Progenitor cell of endocrine pancreas (in vitro differentiated cells): Measurements from ENCODE around the gene CALHM2. TPM values are rescaled to one million over a fixed set of nuclear protein-coding genes. Genes with fewer than 3 reads are reported as not detected.
A peak's percentile ranks its signal among the peaks of the same experiment; 100 is the strongest.

Experiments
- DNase-seq: peaks from one replicate; pipeline ENCODE4 v3.0.0; 2021; ENCODE audit warnings: low spot score; ENCODE audit not compliant: unreplicated experiment
- H3K27ac Mint-ChIP-seq: 2 replicates; pipeline ENCODE4 v1.8.0; 2021; ENCODE audit warnings: mild to moderate bottlenecking, moderate library complexity, mixed read lengths
- H3K27me3 Mint-ChIP-seq: 2 replicates; pipeline ENCODE4 v1.8.0; 2021; ENCODE audit warnings: mixed read lengths
- H3K36me3 Mint-ChIP-seq: 2 replicates; pipeline ENCODE4 v1.8.0; 2022; ENCODE audit warnings: mixed read lengths; ENCODE audit not compliant: insufficient read depth
- H3K4me1 Mint-ChIP-seq: 2 replicates; pipeline ENCODE4 v1.8.0; 2021; ENCODE audit warnings: low read depth, mixed read lengths
- H3K4me3 Mint-ChIP-seq: 2 replicates; pipeline ENCODE4 v1.8.0; 2021; ENCODE audit warnings: low read depth, mild to moderate bottlenecking, moderate library complexity, mixed read lengths
- H3K9me3 Mint-ChIP-seq: 2 replicates; pipeline ENCODE4 v1.8.0; 2021; ENCODE audit warnings: low read depth, mixed read lengths
- CTCF ChIP-seq: fragments of 200-600 bp; sonication (generic); IDR thresholded peaks from one replicate; pipeline ENCODE4 v1.5.0; 2021; ENCODE audit warnings: antibody characterized with exemption, mild to moderate bottlenecking; ENCODE audit not compliant: unreplicated experiment
- total RNA-seq: library from RNA; stranded (reverse); gene quantifications from 2 replicates; pipeline ENCODE4 v1.2.1, GENCODE V29; 2021

The CALHM2 gene
- total RNA-seq, 1 donor from 2014 or later = 0.69 TPM

- H3K36me3 Mint-ChIP-seq = peaks cover 30% of the 10 kb centered on the region
Observed at GRCh38 chr10:103444478-103444877, 7.7 kb downstream of the CALHM2 start.

GRCh38 chr10:103443475-103444185 is 8.5 kb downstream of the CALHM2 start:
- H3K4me1 Mint-ChIP-seq = peaks cover 7% of the 10 kb centered on the region
- H3K4me3 Mint-ChIP-seq = no peak overlapping the region
- no peaks in the 10 kb centered on the region for H3K9me3 Mint-ChIP-seq
- H3K36me3 Mint-ChIP-seq = peaks cover 27% of the 10 kb centered on the region
- no peak overlapping the region for H3K27ac Mint-ChIP-seq
- DNase-seq = no peak
- no peak for TF ChIP-seq CTCF
- H3K27me3 Mint-ChIP-seq = no peaks in the 10 kb centered on the region

More at GRCh38 chr10:103444478-103444877, 7.7 kb downstream of the CALHM2 start:
- no peak for TF ChIP-seq CTCF
- H3K9me3 Mint-ChIP-seq = no peaks in the 10 kb centered on the region
- no peak for DNase-seq
- H3K27me3 Mint-ChIP-seq = no peaks in the 10 kb centered on the region
- H3K27ac Mint-ChIP-seq = no peak overlapping the region
- H3K4me3 Mint-ChIP-seq = no peak overlapping the region
- H3K4me1 Mint-ChIP-seq = peaks cover 7% of the 10 kb centered on the region

DNA sequence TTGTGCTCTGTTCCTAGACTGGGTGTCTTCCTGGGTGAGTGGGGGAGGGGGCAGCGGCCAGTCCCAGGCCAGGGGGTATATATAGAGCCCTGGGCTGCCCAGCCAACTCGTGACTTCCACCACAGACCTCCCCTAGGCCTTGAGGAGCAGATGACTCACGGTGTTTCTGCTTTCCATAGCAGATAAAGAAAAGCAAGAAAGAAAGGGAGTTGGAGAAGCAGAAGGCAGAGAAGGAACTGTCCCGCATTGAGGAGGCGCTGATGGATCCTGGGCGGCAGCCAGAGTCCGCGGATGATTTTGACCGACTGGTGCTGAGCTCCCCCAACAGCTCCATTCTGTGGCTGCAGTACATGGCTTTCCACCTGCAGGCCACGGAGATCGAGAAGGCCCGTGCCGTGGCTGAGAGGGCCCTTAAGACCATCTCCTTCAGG is 10.1 kb downstream of the CALHM2 start:
- H3K4me1 Mint-ChIP-seq = peaks cover 7% of the 10 kb centered on the region
- no peaks in the 10 kb centered on the region for H3K27me3 Mint-ChIP-seq
- no peak for TF ChIP-seq CTCF
- H3K4me3 Mint-ChIP-seq = no peak overlapping the region
- H3K27ac Mint-ChIP-seq = peak overlapping the region; percentile 33
- H3K36me3 Mint-ChIP-seq = peaks cover 28% of the 10 kb centered on the region
- no peaks in the 10 kb centered on the region for H3K9me3 Mint-ChIP-seq
- DNase-seq = no peak

DNA sequence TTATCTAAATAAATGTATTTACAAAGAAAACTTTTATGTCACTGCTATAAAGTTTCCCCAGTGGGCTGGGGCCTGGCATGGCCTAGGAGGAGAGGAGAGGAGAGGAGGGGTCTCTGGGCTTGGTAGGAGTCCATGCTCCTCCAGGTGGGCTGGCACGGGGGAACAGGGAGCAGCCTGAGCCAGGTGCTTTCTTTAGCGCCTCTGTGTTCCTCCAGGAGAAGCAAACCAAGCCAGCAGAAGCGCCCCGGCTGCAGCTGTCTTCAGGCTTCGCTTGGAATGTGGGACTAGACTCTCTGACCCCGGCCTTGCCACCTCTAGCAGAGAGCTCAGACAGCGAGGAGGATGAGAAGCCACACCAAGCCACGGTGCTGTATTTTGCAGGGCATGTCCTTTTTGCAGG is 10.6 kb downstream of the CALHM2 start:
- DNase-seq = no peak
- H3K4me1 Mint-ChIP-seq = peaks cover 7% of the 10 kb centered on the region
- H3K27me3 Mint-ChIP-seq = no peaks in the 10 kb centered on the region
- H3K27ac Mint-ChIP-seq = peak overlapping the region; percentile 33
- peaks cover 27% of the 10 kb centered on the region for H3K36me3 Mint-ChIP-seq
- no peak for TF ChIP-seq CTCF
- no peaks in the 10 kb centered on the region for H3K9me3 Mint-ChIP-seq
- H3K4me3 Mint-ChIP-seq = no peak overlapping the region

DNA sequence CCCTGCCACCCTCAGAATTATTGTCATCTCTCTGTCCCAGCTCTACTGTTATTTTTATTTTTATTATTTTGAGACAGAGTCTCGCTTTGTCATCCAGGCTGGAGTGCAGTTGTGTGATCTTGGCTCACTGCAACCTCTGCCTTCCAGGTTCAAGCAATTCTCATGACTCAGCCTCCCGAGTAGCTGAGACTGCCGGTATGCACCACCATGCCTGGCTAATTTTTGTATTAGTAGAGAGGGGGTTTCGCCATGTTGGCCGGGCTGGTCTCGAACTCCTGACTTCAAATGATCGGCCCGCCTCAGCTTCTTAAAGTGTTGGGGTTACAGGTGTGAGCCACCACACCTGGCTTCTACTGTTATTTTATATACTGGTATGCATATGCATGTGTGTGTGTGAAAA is 11.0 kb downstream of the CALHM2 start:
- Mint-ChIP-seq H3K27me3 (no peaks in the 10 kb centered on the region), H3K36me3 (peaks cover 27% of the 10 kb centered on the region), H3K4me1 (peaks cover 7% of the 10 kb centered on the region), H3K4me3 (no peak overlapping the region), H3K9me3 (no peaks in the 10 kb centered on the region), H3K27ac (no peak overlapping the region)
- no peak for DNase-seq
- TF ChIP-seq CTCF = no peak
